ENCODE data around the gene IL17RA.

The IL17RA gene

GRCh38 chr22:17117890-17118289 is 33.1 kb downstream of the IL17RA start:
- peaks cover 6% of the 10 kb centered on the region for H3K27me3 ChIP-seq (ENCODE audit: control insufficient read depth, insufficient read depth, low read length)
- H2AFZ ChIP-seq, result no peak overlapping the region
- no peaks in the 10 kb centered on the region for H3K4me1 ChIP-seq
- no peaks in the 10 kb centered on the region for H3K79me2 ChIP-seq
- no peak overlapping the region for H3K9ac ChIP-seq
- no peak for TF ChIP-seq CTCF (IDR thresholded peaks at IDR 0.05)
- no peaks in the 10 kb centered on the region for H3K36me3 ChIP-seq (ENCODE audit: control insufficient read depth, insufficient read depth, low read length)
- no peaks in the 10 kb centered on the region for H3K9me3 ChIP-seq (ENCODE audit: control insufficient read depth, low read length)
- H3K4me2 ChIP-seq (ENCODE audit: low read length), result no peak overlapping the region
- no peak overlapping the region for H3K4me3 ChIP-seq (ENCODE audit: low read depth, low read length)
- no peak overlapping the region for H3K27ac ChIP-seq

DNA sequence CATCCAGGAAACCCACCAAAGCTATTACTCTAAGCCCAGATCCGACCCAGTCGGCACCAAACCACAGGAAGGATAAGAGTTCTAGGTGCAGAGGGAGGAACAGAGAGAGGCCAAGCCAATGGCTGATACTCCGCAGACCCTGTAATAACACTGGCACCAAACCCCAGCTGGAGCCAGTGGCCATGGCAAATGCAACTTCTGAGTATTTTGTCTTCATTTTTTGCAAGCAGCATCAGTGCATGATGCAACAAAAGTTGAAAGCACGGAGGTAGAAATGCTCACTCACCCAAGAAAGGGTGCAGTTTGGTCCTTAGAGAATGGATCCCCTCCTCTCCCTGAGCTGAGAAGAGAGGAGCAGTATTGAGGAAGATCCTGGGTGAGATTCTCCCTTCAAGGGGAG is 33.5 kb downstream of the IL17RA start:
- Histone ChIP-seq H3K9ac (no peak overlapping the region), H3K79me2 (no peaks in the 10 kb centered on the region), H3K9me3 (ENCODE audit: control insufficient read depth, low read length) (no peaks in the 10 kb centered on the region), H3K4me3 (ENCODE audit: low read depth, low read length) (no peak overlapping the region), H3K27ac (no peak overlapping the region), H3K36me3 (ENCODE audit: control insufficient read depth, insufficient read depth, low read length) (no peaks in the 10 kb centered on the region), H3K4me2 (ENCODE audit: low read length) (no peak overlapping the region), H3K4me1 (no peaks in the 10 kb centered on the region), H3K27me3 (ENCODE audit: control insufficient read depth, insufficient read depth, low read length) (peaks cover 6% of the 10 kb centered on the region), H2AFZ (no peak overlapping the region)
- no peak for TF ChIP-seq CTCF (IDR thresholded peaks at IDR 0.05)

DNA sequence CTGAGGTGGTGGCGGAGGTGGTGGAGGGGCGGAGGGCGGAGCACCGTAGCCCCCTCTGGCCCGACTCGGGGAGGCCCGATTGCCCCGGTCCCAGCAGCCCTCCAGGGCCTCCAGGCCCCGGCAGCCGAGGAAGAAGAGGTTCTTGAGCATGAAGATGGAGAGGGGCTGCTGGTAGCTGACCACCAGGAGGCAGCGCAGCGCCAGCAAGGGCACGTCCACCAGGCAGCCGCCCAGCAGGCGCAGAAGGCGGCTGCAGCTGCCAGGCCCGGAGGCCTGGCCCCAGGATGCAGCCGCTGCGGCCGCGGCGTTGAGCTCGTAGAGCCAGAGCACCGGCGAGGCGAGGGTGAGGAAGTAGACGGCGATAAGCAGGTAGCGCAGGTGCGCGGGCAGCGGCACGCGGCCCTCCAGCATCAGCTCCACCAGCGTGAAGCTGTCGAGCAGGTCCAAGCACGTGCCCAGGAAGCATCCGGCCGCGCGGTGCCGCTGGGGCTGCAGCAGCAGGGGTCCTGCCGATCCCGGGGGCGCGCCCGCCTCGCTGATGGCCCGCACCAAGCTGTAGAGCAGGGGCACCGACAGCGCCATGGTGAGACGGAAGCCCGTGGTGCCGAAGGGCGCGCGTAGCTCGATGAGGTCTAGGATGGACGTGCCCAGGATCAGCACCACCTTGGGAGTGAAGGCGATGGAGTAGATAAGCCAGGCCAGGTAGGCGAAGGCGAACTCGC is 34.8 kb downstream of the IL17RA start:
- Histone ChIP-seq H3K4me3 (ENCODE audit: low read depth, low read length) (no peak overlapping the region), H3K27me3 (ENCODE audit: control insufficient read depth, insufficient read depth, low read length) (peaks cover 6% of the 10 kb centered on the region), H3K79me2 (no peaks in the 10 kb centered on the region), H3K36me3 (ENCODE audit: control insufficient read depth, insufficient read depth, low read length) (no peaks in the 10 kb centered on the region), H3K9me3 (ENCODE audit: control insufficient read depth, low read length) (no peaks in the 10 kb centered on the region), H3K4me1 (no peaks in the 10 kb centered on the region), H3K9ac (no peak overlapping the region), H3K27ac (no peak overlapping the region), H2AFZ (no peak overlapping the region), H3K4me2 (ENCODE audit: low read length) (no peak overlapping the region)
- TF ChIP-seq CTCF (IDR thresholded peaks at IDR 0.05), result no peak

- TF ChIP-seq CTCF (IDR thresholded peaks at IDR 0.05), result no peak
- no peak overlapping the region for H3K27ac ChIP-seq
- H3K9ac ChIP-seq, result no peak overlapping the region
- H3K9me3 ChIP-seq (ENCODE audit: control insufficient read depth, low read length), result no peaks in the 10 kb centered on the region
- H2AFZ ChIP-seq, result no peak overlapping the region
- no peaks in the 10 kb centered on the region for H3K4me1 ChIP-seq
- no peaks in the 10 kb centered on the region for H3K36me3 ChIP-seq (ENCODE audit: control insufficient read depth, insufficient read depth, low read length)
- no peak overlapping the region for H3K4me2 ChIP-seq (ENCODE audit: low read length)
- no peaks in the 10 kb centered on the region for H3K79me2 ChIP-seq
- H3K4me3 ChIP-seq (ENCODE audit: low read depth, low read length), result no peak overlapping the region
- H3K27me3 ChIP-seq (ENCODE audit: control insufficient read depth, insufficient read depth, low read length), result peaks cover 6% of the 10 kb centered on the region
Observed at GRCh38 chr22:17120281-17120680, 35.5 kb downstream of the IL17RA start.

DNA sequence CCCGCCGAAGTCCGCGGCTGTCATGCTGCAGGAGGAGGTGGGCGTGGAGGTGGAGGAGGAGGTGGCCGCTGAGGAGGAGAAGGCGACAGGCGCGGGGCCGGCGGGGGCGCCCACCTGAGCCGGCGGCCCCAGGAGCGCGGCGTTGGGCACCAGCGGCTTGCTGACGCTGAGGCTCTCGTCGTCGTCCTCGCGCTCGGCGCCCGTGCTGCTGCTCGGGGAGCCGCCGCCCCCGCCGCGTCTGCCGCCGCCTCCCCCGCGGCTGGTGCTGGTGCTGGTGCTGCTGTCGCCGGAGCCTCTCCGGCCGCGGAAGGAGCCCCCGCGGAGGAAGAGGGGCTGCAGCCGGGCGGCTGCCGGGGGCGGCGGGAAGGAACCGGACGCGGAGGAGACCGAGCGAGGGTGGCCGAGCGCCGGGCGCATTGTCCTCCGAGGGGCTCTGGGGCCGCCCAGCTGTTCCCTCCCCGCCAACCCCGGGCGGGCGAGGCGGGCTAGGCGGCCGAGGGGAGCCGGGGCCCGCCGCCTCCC is 36.0 kb downstream of the IL17RA start:
- Histone ChIP-seq H3K4me2 (ENCODE audit: low read length) (peak overlapping the region; percentile 43), H3K79me2 (no peaks in the 10 kb centered on the region), H3K9ac (no peak overlapping the region), H3K27ac (no peak overlapping the region), H3K36me3 (ENCODE audit: control insufficient read depth, insufficient read depth, low read length) (no peaks in the 10 kb centered on the region), H3K27me3 (ENCODE audit: control insufficient read depth, insufficient read depth, low read length) (peaks cover 6% of the 10 kb centered on the region), H3K4me3 (ENCODE audit: low read depth, low read length) (peak overlapping the region; percentile 33), H3K4me1 (no peaks in the 10 kb centered on the region), H2AFZ (peak overlapping the region; percentile 35), H3K9me3 (ENCODE audit: control insufficient read depth, low read length) (no peaks in the 10 kb centered on the region)
- no peak for TF ChIP-seq CTCF (IDR thresholded peaks at IDR 0.05)

All from parathyroid adenoma (tissue), 2 donors.